HG03039 (cell line): ENCODE data around the gene ERMAP.
A peak's percentile ranks its signal among the peaks of the same experiment; 100 is the strongest.
"Not testable (repeated sequence)": the region's sequence is repeated elsewhere in the genome, so short reads cannot be mapped to it uniquely, and the experiment has no call there.

Experiments
- ATAC-seq: cut with Tn5 transposase; IDR thresholded peaks from one replicate; pipeline ENCODE4 v1.9.1; 2021; ENCODE audit warnings: mild to moderate bottlenecking, moderate library complexity; ENCODE audit not compliant: unreplicated experiment

Gene ERMAP

GRCh38 chr1:42841440-42842147 is 24.7 kb downstream of the ERMAP start:
- no peak for ATAC-seq

- ATAC-seq = no peak
Measured at GRCh38 chr1:42844592-42845140, 27.7 kb downstream of the ERMAP start.

- no peak for ATAC-seq
Measured at GRCh38 chr1:42845193-42845592, 28.3 kb downstream of the ERMAP start.

- no peak for ATAC-seq
Measured at GRCh38 chr1:42845866-42846256, 28.9 kb downstream of the ERMAP start.

- peak; percentile 85 for ATAC-seq
Measured at GRCh38 chr1:42846257-42847110, 29.6 kb downstream of the ERMAP start, which contains the start of gene ZNF691. ZNF691 (plus strand) TSS chr1:42846613; CDS start chr1:42849659, 3,046 bp downstream.

GRCh38 chr1:42847111-42847595 is 30.2 kb downstream of the ERMAP start:
- ATAC-seq = no peak

GRCh38 chr1:42847721-42848460 is 31.0 kb downstream of the ERMAP start:
- no peak for ATAC-seq

- no peak for ATAC-seq
Measured at GRCh38 chr1:42848823-42849537, 32.1 kb downstream of the ERMAP start.

- no peak for ATAC-seq
Measured at GRCh38 chr1:42849944-42850343, 33.0 kb downstream of the ERMAP start.

- no peak for ATAC-seq
Measured at GRCh38 chr1:42851420-42851819, 34.5 kb downstream of the ERMAP start.

GRCh38 chr1:42851960-42852607 is 35.2 kb downstream of the ERMAP start:
- ATAC-seq = no peak

- ATAC-seq = no peak
Measured at GRCh38 chr1:42852608-42852980, 35.7 kb downstream of the ERMAP start.

- ATAC-seq = no peak
Measured at GRCh38 chr1:42853116-42853884, 36.4 kb downstream of the ERMAP start.

- ATAC-seq = not testable (repeated sequence)
Measured at GRCh38 chr1:42856554-42856953, 39.6 kb downstream of the ERMAP start.

- not testable (repeated sequence) for ATAC-seq
Measured at GRCh38 chr1:42859366-42859765, 42.4 kb downstream of the ERMAP start.

- ATAC-seq = no peak
Measured at GRCh38 chr1:42860339-42861013, 43.6 kb downstream of the ERMAP start.

- ATAC-seq = no peak
Measured at GRCh38 chr1:42861014-42861399, 44.1 kb downstream of the ERMAP start.

GRCh38 chr1:42866549-42866948 is 49.6 kb downstream of the ERMAP start:
- no peak for ATAC-seq
